22Rv1 (cell line): ENCODE measurements around the gene NREP.

Experiments used
- ZFX ChIP-seq: fragments of 450-650 bp; IDR thresholded peaks from 2 replicates; pipeline ENCODE4 v1.6.1; 2017; ENCODE audit warnings: antibody characterized with exemption, borderline replicate concordance
- TF ChIP-seq, protein P1 (sequence below): fragments of 450-650 bp; IDR thresholded peaks from 2 replicates; pipeline ENCODE4 v1.5.1; 2017; ENCODE audit warnings: mild to moderate bottlenecking

DNA sequence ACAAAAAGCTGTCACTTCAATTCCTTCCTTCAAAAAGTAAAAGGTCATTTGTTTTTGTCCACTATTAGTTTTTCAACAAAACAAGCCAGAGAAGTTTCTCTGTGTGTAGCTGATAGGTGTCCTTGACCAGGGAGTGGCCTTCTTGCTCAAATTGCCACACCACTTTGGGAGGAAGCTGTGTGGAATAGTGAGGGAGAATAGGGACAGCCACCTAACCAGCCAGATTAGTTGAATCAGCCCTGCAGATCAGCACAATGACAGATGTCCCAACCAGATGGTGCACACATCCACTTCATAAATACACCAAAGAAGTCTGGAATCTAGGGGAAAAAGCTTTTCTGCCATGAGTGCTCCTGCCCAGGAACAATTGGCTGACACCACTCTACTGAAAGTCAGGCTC lies 37.2 kb downstream of the NREP start:
- TF ChIP-seq, protein P1, sequence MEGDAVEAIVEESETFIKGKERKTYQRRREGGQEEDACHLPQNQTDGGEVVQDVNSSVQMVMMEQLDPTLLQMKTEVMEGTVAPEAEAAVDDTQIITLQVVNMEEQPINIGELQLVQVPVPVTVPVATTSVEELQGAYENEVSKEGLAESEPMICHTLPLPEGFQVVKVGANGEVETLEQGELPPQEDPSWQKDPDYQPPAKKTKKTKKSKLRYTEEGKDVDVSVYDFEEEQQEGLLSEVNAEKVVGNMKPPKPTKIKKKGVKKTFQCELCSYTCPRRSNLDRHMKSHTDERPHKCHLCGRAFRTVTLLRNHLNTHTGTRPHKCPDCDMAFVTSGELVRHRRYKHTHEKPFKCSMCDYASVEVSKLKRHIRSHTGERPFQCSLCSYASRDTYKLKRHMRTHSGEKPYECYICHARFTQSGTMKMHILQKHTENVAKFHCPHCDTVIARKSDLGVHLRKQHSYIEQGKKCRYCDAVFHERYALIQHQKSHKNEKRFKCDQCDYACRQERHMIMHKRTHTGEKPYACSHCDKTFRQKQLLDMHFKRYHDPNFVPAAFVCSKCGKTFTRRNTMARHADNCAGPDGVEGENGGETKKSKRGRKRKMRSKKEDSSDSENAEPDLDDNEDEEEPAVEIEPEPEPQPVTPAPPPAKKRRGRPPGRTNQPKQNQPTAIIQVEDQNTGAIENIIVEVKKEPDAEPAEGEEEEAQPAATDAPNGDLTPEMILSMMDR = no peak
- TF ChIP-seq ZFX = no peak
